Cardiac fibroblast (primary cell): Measurements from ENCODE around the gene GDA.

ENCODE experiments used
- DNase-seq, 2 donors: peaks; one replicate each; pipeline versions ENCODE4 v3.0.0 to v3.0.0-alpha.2; 2010; ENCODE audit warnings: low read depth in 2 of 2
- H3K4me3 ChIP-seq, 2 donors: replicated peaks in 1 of 2; 1 replicate in 1 of 2; 2 replicates in 1 of 2; pipeline ENCODE4 v1.5.1; 2011; ENCODE audit warnings: low read depth in 2 of 2, low read length in 2 of 2, mild to moderate bottlenecking in 2 of 2, moderate library complexity in 1 of 2
- CTCF ChIP-seq: IDR thresholded peaks from one replicate; pipeline ENCODE4 v1.5.1; 2011; ENCODE audit warnings: low read depth, mild to moderate bottlenecking, low read length, inconsistent platforms

The GDA gene

DNA sequence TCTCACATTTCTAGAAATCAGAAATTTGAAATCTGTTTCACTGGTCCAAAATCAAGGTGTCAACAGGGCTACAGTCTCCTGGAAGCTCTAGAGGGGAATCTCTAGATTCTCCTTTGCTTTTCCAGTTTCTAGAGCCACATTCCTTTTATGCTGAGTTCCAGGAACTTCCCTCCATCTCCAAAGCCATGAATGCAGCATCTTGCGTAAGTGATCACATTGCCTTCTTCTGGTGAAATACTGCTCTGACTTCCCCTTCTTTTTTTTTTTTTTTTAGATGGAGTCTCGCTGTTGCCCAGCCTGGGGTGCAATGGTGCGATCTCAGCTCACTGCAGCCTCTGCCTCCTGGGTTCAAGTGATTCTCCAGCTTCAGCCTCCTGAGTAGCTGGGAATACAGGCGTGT lies 23.8 kb downstream of the GDA start:
- no peak overlapping the region for H3K4me3 ChIP-seq
- TF ChIP-seq CTCF: no peak
- DNase-seq: no peak

GRCh38 chr9:72185561-72185960 lies 36.3 kb downstream of the GDA start:
- no peak overlapping the region for H3K4me3 ChIP-seq
- TF ChIP-seq CTCF: no peak
- DNase-seq: peak in 1 of 2 donors; percentile 3

- H3K4me3 ChIP-seq: no peak overlapping the region
- no peak for DNase-seq
- no peak for TF ChIP-seq CTCF
These were observed 38.0 kb downstream of the GDA start for GRCh38 chr9:72187121-72187695.

- no peak overlapping the region for H3K4me3 ChIP-seq
- no peak for DNase-seq
- TF ChIP-seq CTCF: no peak
These were observed 39.0 kb downstream of the GDA start for GRCh38 chr9:72188232-72188631.

- no peak overlapping the region for H3K4me3 ChIP-seq
- TF ChIP-seq CTCF: no peak
- DNase-seq: no peak
These were observed 44.2 kb downstream of the GDA start for GRCh38 chr9:72193478-72193881.

DNA sequence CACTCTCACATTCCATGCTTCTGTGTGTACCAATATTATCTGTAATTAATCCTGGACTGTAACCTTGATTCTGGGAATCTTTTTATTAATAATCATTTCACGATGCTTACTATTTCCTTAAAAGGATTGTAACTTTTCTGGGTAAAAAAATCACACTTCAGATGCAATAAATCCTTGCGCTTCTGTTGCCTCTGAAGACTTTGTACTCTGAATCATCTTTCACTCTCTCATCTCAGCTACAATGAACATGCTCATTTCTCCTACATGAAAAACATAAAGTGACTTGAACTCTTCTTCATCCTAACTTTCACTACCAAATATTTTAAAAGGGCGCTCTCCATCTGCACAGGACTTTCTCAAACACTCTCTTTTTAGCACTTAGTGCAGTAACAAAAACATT lies 50.0 kb downstream of the GDA start:
- TF ChIP-seq CTCF: no peak
- H3K4me3 ChIP-seq: no peak overlapping the region
- DNase-seq: no peak

GRCh38 chr9:72200452-72200851 lies 51.2 kb downstream of the GDA start:
- H3K4me3 ChIP-seq: no peak overlapping the region
- TF ChIP-seq CTCF: no peak
- no peak for DNase-seq
